HCT116 (cell line): ENCODE measurements around the gene TNFRSF25. TPM values are rescaled to one million over a fixed set of nuclear protein-coding genes. Genes with fewer than 3 reads are reported as not detected.

Experiments
- ATAC-seq: fragments of 200-7000 bp; cut with Tn5 transposase; 2 replicates; pipeline ENCODE4 v1.9.1; 2020; ENCODE audit warnings: mild to moderate bottlenecking, moderate library complexity
- BruUV-seq: library from RNA; stranded (reverse); fragments of 400-500 nt; replicated peaks from 2 replicates; lab custom pipeline; 2021; lab: Mats Ljungman, UMichigan
- CTCF ChIA-PET: fragments of 300-600 bp; sonication (Branson Sonifier 250); formaldehyde crosslinking; loops from one replicate; lab custom pipeline; 2021; ENCODE audit warnings: antibody characterized with exemption; lab: Charles Lee
- POLR2A ChIA-PET: fragments of 300-600, 350-600 bp; sonication (Branson Sonifier 250); formaldehyde crosslinking; loops from one replicate; lab custom pipeline; 2021; ENCODE audit warnings: antibody characterized with exemption; lab: Charles Lee
- RAD21 ChIA-PET, 2 experiments: fragments of 300-600 bp; sonication (Branson Sonifier 250); formaldehyde crosslinking; loops; one replicate each; lab custom pipeline; 2023; ENCODE audit warnings: low total read pairs in 2 of 2; ENCODE audit not compliant: uncharacterized antibody in 2 of 2, unreplicated experiment in 2 of 2, low non-redundant PET in 1 of 2; lab: Charles Lee
- DNase-seq: peaks from one replicate; pipeline ENCODE4 v3.0.0-alpha.2; 2010; ENCODE audit warnings: low read depth, low spot score
- H2AFZ ChIP-seq: fragments of 200-600 bp; shearing (Covaris generic), sonication (generic); 2 replicates; pipeline ENCODE4 v1.6.1; 2017; ENCODE audit warnings: low read depth, mixed run types, mixed read lengths, antibody characterized with exemption, low read length; ENCODE audit not compliant: poor library complexity, severe bottlenecking
- H3K27ac ChIP-seq: 2 replicates; pipeline ENCODE4 v1.5.1; 2012; ENCODE audit warnings: low read depth, low read length
- H3K27me3 ChIP-seq: fragments of 200-600 bp; sonication (generic); 2 replicates; pipeline ENCODE4 v1.6.1; 2016; ENCODE audit warnings: mixed run types, low read length, mixed read lengths; ENCODE audit not compliant: insufficient read depth
- H3K36me3 ChIP-seq, 2 experiments: fragments of 200-500 bp in 1 of 2; fragments of 200-600 bp in 1 of 2; sonication (Bioruptor generic) in 1 of 2; sonication (generic) in 1 of 2; 2 replicates each; pipeline versions ENCODE4 v1.5.1 to v1.6.1; 2014 to 2016; ENCODE audit warnings: low read length in 2 of 2, inconsistent platforms in 1 of 2, mixed read lengths in 1 of 2, mixed run types in 1 of 2; ENCODE audit not compliant: insufficient read depth in 2 of 2, control insufficient read depth in 1 of 2
- H3K4me1 ChIP-seq, 2 experiments: fragments of 200-600 bp in 1 of 2; sonication (generic) in 1 of 2; 2 replicates each; pipeline versions ENCODE4 v1.5.1 to v1.6.1; 2012 to 2017; ENCODE audit warnings: low read length in 2 of 2, inconsistent platforms in 1 of 2, mild to moderate bottlenecking in 1 of 2, mixed read lengths in 1 of 2, mixed run types in 1 of 2, moderate library complexity in 1 of 2; ENCODE audit not compliant: insufficient read depth in 2 of 2, control insufficient read depth in 1 of 2
- H3K4me2 ChIP-seq: fragments of 200-600 bp; sonication (generic); 2 replicates; pipeline ENCODE4 v1.6.1; 2017; ENCODE audit warnings: mixed run types, low read length, mixed read lengths
- H3K4me3 ChIP-seq, 2 experiments: fragments of 200-600 bp in 1 of 2; sonication (generic) in 1 of 2; replicated peaks in 1 of 2; 2 replicates each; pipeline ENCODE4 v1.5.1; 2011 to 2016; ENCODE audit warnings: low read length in 2 of 2, control low read depth in 1 of 2, low read depth in 1 of 2, mild to moderate bottlenecking in 1 of 2, mixed read lengths in 1 of 2, mixed run types in 1 of 2
- H3K79me2 ChIP-seq: fragments of 200-600 bp; sonication (generic); 2 replicates; pipeline ENCODE4 v1.6.1; 2017; ENCODE audit warnings: mild to moderate bottlenecking, mixed run types, low read length, moderate library complexity, mixed read lengths; ENCODE audit not compliant: insufficient read depth
- H3K9ac ChIP-seq: fragments of 200-600 bp; sonication (generic); 2 replicates; pipeline ENCODE4 v1.6.1; 2016; ENCODE audit warnings: low read length, mixed read lengths
- H3K9me2 ChIP-seq: fragments of 200-600 bp; sonication (generic), shearing (Covaris generic); 2 replicates; pipeline ENCODE4 v1.6.1; 2017; ENCODE audit warnings: mixed run types, mild to moderate bottlenecking, moderate library complexity; ENCODE audit not compliant: insufficient read depth
- H3K9me3 ChIP-seq, 2 experiments: fragments of 200-500 bp in 1 of 2; fragments of 200-600 bp in 1 of 2; sonication (Bioruptor generic) in 1 of 2; sonication (generic) in 1 of 2; 2 replicates each; pipeline ENCODE4 v1.6.1; 2014 to 2017; ENCODE audit warnings: low read length in 2 of 2, mixed read lengths in 2 of 2, inconsistent platforms in 1 of 2, low read depth in 1 of 2, mild to moderate bottlenecking in 1 of 2, mixed run types in 1 of 2, moderate library complexity in 1 of 2; ENCODE audit not compliant: control insufficient read depth in 1 of 2, insufficient read depth in 1 of 2
- H4K20me1 ChIP-seq: fragments of 200-600 bp; sonication (generic), shearing (Covaris generic); 2 replicates; pipeline ENCODE4 v1.6.1; 2017; ENCODE audit warnings: mixed run types, mild to moderate bottlenecking, moderate library complexity; ENCODE audit not compliant: insufficient read depth
- EZH2phosphoT487 ChIP-seq: fragments of 200-600 bp; IDR thresholded peaks from 2 replicates; pipeline ENCODE4 v1.6.1; 2018; ENCODE audit warnings: antibody characterized with exemption, borderline replicate concordance
- JUND ChIP-seq: IDR thresholded peaks from 2 replicates; pipeline ENCODE4 v1.6.1; 2012
- POLR2A ChIP-seq: IDR thresholded peaks from 2 replicates; pipeline ENCODE4 v1.7.0; 2011; ENCODE audit warnings: borderline replicate concordance; ENCODE audit not compliant: insufficient read depth, insufficient read length; ENCODE audit errors: extremely low read depth
- POLR2AphosphoS5 ChIP-seq: IDR thresholded peaks from 2 replicates; pipeline ENCODE4 v1.6.1; 2011; ENCODE audit warnings: mild to moderate bottlenecking, low read depth, low read length, moderate library complexity
- RAD21 ChIP-seq: IDR thresholded peaks from 2 replicates; pipeline ENCODE4 v1.6.1; 2012; ENCODE audit warnings: low read depth, mild to moderate bottlenecking
- SP1 ChIP-seq: IDR thresholded peaks from 2 replicates; pipeline ENCODE4 v1.6.1; 2012; ENCODE audit warnings: low read depth
- ZFX ChIP-seq: fragments of 450-650 bp; IDR thresholded peaks from 2 replicates; pipeline ENCODE4 v1.6.1; 2017
- intact Hi-C: fragments of 100-400 bp; cut with micrococcal nuclease; formaldehyde crosslinking; loops from 2 replicates; pipeline ENCODE4 v1.10.0; 2022
- total RNA-seq: library from RNA; stranded (reverse); gene quantifications from one replicate; pipeline ENCODE4 v1.2.1, GENCODE V29; 2021; ENCODE audit not compliant: unreplicated experiment
- TF ChIP-seq, protein P1 (sequence below): IDR thresholded peaks from 2 replicates; pipeline ENCODE4 v1.6.1; 2012; ENCODE audit warnings: low read depth
- TF ChIP-seq, protein P2 (sequence below), 3 experiments: fragments of 200-600 bp in 1 of 3; sonication (generic) in 1 of 3; IDR thresholded peaks in 2 of 3; conservative IDR thresholded peaks in 1 of 3; 2 replicates each; pipeline ENCODE4 v1.5.1; 2012 to 2017; ENCODE audit warnings: low read depth in 2 of 3, low read length in 2 of 3, antibody characterized with exemption in 1 of 3, borderline replicate concordance in 1 of 3, control low read depth in 1 of 3, mild to moderate bottlenecking in 1 of 3, mixed read lengths in 1 of 3, mixed run types in 1 of 3, moderate library complexity in 1 of 3; ENCODE audit not compliant: insufficient read depth in 1 of 3
- TF ChIP-seq, protein P3 (sequence below): IDR thresholded peaks from 2 replicates; pipeline ENCODE4 v1.6.1; 2011; ENCODE audit warnings: mild to moderate bottlenecking, low read length, moderate library complexity; ENCODE audit not compliant: insufficient replicate concordance; ENCODE audit errors: extremely low read depth

The TNFRSF25 gene
- total RNA-seq, 1 experiment from 2014 or later = 27.5 TPM

DNA sequence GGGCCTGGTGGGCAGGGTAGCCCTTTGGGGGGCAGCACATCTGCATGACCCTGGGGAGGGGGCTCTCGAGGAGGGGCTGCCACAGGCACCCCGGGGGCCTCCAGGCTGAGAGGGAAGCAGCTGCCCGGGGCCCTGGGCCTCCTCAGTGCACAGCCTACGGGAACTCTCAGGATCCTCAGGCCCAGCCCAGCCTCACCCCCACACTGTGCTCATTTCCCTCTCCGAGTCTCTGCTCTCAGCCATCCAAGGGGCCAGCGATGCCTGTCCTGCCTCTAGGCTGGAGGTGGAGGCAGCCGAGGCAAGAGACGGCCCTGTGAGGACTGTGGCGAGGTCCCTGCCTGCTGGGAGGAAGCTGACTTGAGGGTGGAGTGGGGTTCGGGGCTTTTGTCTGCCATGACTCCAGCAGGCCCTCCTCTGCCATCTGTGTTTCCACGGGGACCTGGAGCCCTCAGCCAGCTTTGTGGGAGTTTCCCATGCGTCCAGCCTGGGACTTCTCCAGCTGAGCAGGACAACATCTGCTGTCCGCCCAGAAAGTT is 32.7 kb upstream of the TNFRSF25 start:
- H3K79me2 ChIP-seq = no peaks in the 10 kb centered on the region
- H2AFZ ChIP-seq = no peak overlapping the region
- no peaks in the 10 kb centered on the region for H3K9me3 ChIP-seq
- no peak overlapping the region for H3K27ac ChIP-seq
- ChIA-PET CTCF (interaction anchor here (1.3 to 1.5 kb wide), 2 partner anchors 8 to 13 kb away, joined by 4 to 5 read pairs; no protein-coding TSS in a partner anchor), RAD21 (interaction anchor here in 1 of 2 experiments (0.6 kb wide), 1 partner anchor 26 kb away, joined by 3 read pairs; no protein-coding TSS in a partner anchor), POLR2A (no interaction called here)
- no peaks in the 10 kb centered on the region for H4K20me1 ChIP-seq
- H3K4me2 ChIP-seq = peak overlapping the region; percentile 96; the same call in 1 of the 2 replicates
- no peak for DNase-seq
- H3K9ac ChIP-seq = no peak overlapping the region
- no TSS peak for BruUV-seq
- H3K27me3 ChIP-seq = no peaks in the 10 kb centered on the region
- no peak overlapping the region for H3K4me3 ChIP-seq
- TF ChIP-seq SP1 = no peak
- peaks cover 18 to 37% of the 10 kb centered on the region in 2 experiments for H3K4me1 ChIP-seq
- intact Hi-C loops = no loop called here
- no peak for ATAC-seq
- no peaks in the 10 kb centered on the region for H3K36me3 ChIP-seq
- no peaks in the 10 kb centered on the region for H3K9me2 ChIP-seq

DNA sequence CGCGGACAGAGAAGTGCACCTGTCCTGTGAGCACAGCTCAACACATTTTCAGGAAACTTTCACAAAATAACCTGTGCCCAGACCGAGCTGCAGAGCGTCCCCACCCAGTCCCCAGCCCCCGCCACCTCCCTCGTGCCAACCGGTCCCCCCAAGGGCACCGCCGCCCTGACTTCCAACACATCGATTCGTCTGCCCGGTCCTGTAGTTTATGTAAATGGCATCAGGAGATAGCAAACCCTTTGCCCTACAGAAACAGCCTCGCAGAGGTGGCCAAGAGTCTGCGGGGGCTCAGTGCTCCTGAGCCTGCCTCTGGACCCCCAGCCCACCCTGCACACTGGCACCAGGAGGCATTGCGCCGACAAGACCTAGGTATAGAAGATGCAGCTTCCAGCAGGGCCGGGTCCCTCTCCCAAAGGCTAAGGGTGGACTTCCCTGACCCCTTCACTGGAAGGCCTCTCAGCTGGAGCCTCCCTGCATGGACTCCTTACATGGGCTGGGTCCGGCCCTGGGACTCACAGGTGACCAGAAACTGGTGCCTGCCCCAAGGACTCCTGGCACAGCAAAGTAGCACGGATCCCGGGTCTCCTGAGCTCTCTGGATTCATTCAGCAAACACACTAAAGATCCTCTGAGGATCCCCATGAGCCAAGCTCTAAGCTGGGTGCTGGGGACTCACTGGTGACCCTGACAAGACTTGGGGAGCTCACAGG is 32.0 kb upstream of the TNFRSF25 start:
- Histone ChIP-seq H3K9me2 (no peaks in the 10 kb centered on the region), H4K20me1 (no peaks in the 10 kb centered on the region), H3K27ac (peak overlapping the region; percentile 38; the same call in 1 of the 2 replicates), H2AFZ (no peak overlapping the region), H3K4me1 (peaks cover 18 to 40% of the 10 kb centered on the region in 2 experiments), H3K27me3 (no peaks in the 10 kb centered on the region), H3K9me3 (no peaks in the 10 kb centered on the region), H3K4me2 (peak overlapping the region; percentile 96), H3K79me2 (no peaks in the 10 kb centered on the region), H3K9ac (peak overlapping the region; percentile 60), H3K36me3 (no peaks in the 10 kb centered on the region), H3K4me3 (peak overlapping the region; percentile 61 to 72)
- ChIA-PET CTCF (interaction anchor here (1.3 to 1.5 kb wide), 2 partner anchors 8 to 12 kb away, joined by 4 to 5 read pairs; no protein-coding TSS in a partner anchor), RAD21 (no interaction called here), POLR2A (no interaction called here)
- intact Hi-C loops = no loop called here
- ATAC-seq (no peak), DNase-seq (no peak)
- no TSS peak for BruUV-seq
- TF ChIP-seq JUND (no peak), POLR2AphosphoS5 (no peak), POLR2A (no peak), SP1 (no peak), ZFX (no peak), RAD21 (no peak), EZH2phosphoT487 (no peak)
- TF ChIP-seq, protein P1, sequence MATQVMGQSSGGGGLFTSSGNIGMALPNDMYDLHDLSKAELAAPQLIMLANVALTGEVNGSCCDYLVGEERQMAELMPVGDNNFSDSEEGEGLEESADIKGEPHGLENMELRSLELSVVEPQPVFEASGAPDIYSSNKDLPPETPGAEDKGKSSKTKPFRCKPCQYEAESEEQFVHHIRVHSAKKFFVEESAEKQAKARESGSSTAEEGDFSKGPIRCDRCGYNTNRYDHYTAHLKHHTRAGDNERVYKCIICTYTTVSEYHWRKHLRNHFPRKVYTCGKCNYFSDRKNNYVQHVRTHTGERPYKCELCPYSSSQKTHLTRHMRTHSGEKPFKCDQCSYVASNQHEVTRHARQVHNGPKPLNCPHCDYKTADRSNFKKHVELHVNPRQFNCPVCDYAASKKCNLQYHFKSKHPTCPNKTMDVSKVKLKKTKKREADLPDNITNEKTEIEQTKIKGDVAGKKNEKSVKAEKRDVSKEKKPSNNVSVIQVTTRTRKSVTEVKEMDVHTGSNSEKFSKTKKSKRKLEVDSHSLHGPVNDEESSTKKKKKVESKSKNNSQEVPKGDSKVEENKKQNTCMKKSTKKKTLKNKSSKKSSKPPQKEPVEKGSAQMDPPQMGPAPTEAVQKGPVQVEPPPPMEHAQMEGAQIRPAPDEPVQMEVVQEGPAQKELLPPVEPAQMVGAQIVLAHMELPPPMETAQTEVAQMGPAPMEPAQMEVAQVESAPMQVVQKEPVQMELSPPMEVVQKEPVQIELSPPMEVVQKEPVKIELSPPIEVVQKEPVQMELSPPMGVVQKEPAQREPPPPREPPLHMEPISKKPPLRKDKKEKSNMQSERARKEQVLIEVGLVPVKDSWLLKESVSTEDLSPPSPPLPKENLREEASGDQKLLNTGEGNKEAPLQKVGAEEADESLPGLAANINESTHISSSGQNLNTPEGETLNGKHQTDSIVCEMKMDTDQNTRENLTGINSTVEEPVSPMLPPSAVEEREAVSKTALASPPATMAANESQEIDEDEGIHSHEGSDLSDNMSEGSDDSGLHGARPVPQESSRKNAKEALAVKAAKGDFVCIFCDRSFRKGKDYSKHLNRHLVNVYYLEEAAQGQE = no peak
- TF ChIP-seq, protein P2, sequence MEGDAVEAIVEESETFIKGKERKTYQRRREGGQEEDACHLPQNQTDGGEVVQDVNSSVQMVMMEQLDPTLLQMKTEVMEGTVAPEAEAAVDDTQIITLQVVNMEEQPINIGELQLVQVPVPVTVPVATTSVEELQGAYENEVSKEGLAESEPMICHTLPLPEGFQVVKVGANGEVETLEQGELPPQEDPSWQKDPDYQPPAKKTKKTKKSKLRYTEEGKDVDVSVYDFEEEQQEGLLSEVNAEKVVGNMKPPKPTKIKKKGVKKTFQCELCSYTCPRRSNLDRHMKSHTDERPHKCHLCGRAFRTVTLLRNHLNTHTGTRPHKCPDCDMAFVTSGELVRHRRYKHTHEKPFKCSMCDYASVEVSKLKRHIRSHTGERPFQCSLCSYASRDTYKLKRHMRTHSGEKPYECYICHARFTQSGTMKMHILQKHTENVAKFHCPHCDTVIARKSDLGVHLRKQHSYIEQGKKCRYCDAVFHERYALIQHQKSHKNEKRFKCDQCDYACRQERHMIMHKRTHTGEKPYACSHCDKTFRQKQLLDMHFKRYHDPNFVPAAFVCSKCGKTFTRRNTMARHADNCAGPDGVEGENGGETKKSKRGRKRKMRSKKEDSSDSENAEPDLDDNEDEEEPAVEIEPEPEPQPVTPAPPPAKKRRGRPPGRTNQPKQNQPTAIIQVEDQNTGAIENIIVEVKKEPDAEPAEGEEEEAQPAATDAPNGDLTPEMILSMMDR (IDR thresholded peaks at IDR 0.05 in 2 of 3, conservative IDR thresholded peaks at IDR 0.05 in 1 of 3; ENCODE audit: borderline replicate concordance in 1 of 3, insufficient read depth in 1 of 3, low read depth in 2 of 3, low read length in 2 of 3) = no peak
- TF ChIP-seq, protein P3, sequence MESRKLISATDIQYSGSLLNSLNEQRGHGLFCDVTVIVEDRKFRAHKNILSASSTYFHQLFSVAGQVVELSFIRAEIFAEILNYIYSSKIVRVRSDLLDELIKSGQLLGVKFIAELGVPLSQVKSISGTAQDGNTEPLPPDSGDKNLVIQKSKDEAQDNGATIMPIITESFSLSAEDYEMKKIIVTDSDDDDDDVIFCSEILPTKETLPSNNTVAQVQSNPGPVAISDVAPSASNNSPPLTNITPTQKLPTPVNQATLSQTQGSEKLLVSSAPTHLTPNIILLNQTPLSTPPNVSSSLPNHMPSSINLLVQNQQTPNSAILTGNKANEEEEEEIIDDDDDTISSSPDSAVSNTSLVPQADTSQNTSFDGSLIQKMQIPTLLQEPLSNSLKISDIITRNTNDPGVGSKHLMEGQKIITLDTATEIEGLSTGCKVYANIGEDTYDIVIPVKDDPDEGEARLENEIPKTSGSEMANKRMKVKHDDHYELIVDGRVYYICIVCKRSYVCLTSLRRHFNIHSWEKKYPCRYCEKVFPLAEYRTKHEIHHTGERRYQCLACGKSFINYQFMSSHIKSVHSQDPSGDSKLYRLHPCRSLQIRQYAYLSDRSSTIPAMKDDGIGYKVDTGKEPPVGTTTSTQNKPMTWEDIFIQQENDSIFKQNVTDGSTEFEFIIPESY = no peak
